H1 (cell line): ENCODE data around the gene QRICH1. TPM values are rescaled to one million over a fixed set of nuclear protein-coding genes. Genes with fewer than 3 reads are reported as not detected.

ENCODE experiments used
- CTCF ChIA-PET: fragments of 300-600 bp; sonication (Branson Sonifier 250); formaldehyde crosslinking; loops from one replicate; lab custom pipeline; 2021; ENCODE audit not compliant: partially characterized antibody; lab: Charles Lee
- POLR2A ChIA-PET: fragments of 300-600 bp; sonication (Branson Sonifier 250); formaldehyde crosslinking; loops from one replicate; lab custom pipeline; 2021; ENCODE audit warnings: inconsistent platforms; ENCODE audit not compliant: partially characterized antibody; lab: Charles Lee
- DNase-seq, 2 experiments: peaks; one replicate each; pipeline versions ENCODE4 v3.0.0 to v3.0.0-alpha.2; 2010 to 2022; ENCODE audit warnings: low spot score in 2 of 2, low read depth in 1 of 2, mixed read lengths in 1 of 2
- FAIRE-seq: peaks from 2 replicates; lab custom pipeline; 2011; peaks lifted over from hg19 to GRCh38; lab: Jason Lieb, UNC
- H2AFZ ChIP-seq: 2 replicates; pipeline ENCODE4 v1.8.1; 2012; ENCODE audit warnings: low read length, inconsistent platforms
- H2AK5ac ChIP-seq: 2 replicates; pipeline ENCODE4 v1.6.1; 2013; ENCODE audit warnings: low read depth, low read length
- H2BK120ac ChIP-seq: replicated peaks from 2 replicates; pipeline ENCODE3; 2013; ENCODE audit warnings: low read depth, low read length, inconsistent platforms
- H2BK12ac ChIP-seq: 2 replicates; pipeline ENCODE4 v1.6.1; 2013; ENCODE audit warnings: low read depth, low read length
- H2BK15ac ChIP-seq: 2 replicates; pipeline ENCODE4 v1.6.1; 2013; ENCODE audit warnings: low read length
- H2BK20ac ChIP-seq: 2 replicates; pipeline ENCODE4 v1.6.1; 2013; ENCODE audit warnings: low read length
- H2BK5ac ChIP-seq: 2 replicates; pipeline ENCODE4 v1.6.1; 2013; ENCODE audit warnings: low read depth, low read length
- H3K14ac ChIP-seq: 2 replicates; pipeline ENCODE4 v1.6.1; 2013; ENCODE audit warnings: inconsistent platforms; ENCODE audit not compliant: insufficient read length
- H3K18ac ChIP-seq: 2 replicates; pipeline ENCODE4 v1.6.1; 2013; ENCODE audit warnings: low read length; ENCODE audit errors: extremely low read depth
- H3K23ac ChIP-seq: 2 replicates; pipeline ENCODE4 v1.6.1; 2013; ENCODE audit warnings: inconsistent platforms; ENCODE audit not compliant: insufficient read length
- H3K23me2 ChIP-seq: 2 replicates; pipeline ENCODE4 v1.6.1; 2013; ENCODE audit warnings: low read depth, low read length
- H3K27ac ChIP-seq: 2 replicates; pipeline ENCODE4 v1.6.1; 2011; ENCODE audit warnings: low read depth, low read length, inconsistent platforms
- H3K27me3 ChIP-seq, 4 experiments: replicated peaks in 1 of 4; 1 replicate in 1 of 4; 2 replicates in 3 of 4; pipeline versions ENCODE4 v1.6.1 to v1.8.1; 2011 to 2013; ENCODE audit warnings: low read length in 3 of 4, mild to moderate bottlenecking in 3 of 4, inconsistent platforms in 2 of 4, mixed read lengths in 2 of 4, moderate library complexity in 1 of 4; ENCODE audit not compliant: control insufficient read depth in 3 of 4, insufficient read depth in 3 of 4; ENCODE audit errors: extremely low read depth in 1 of 4
- H3K36me3 ChIP-seq, 4 experiments: 2 replicates each; pipeline versions ENCODE4 v1.6.1 to v1.8.1; 2011 to 2013; ENCODE audit warnings: mild to moderate bottlenecking in 4 of 4, low read length in 3 of 4, moderate library complexity in 2 of 4, control low read depth in 1 of 4, inconsistent platforms in 1 of 4; ENCODE audit not compliant: insufficient read depth in 4 of 4, control insufficient read depth in 2 of 4
- H3K4ac ChIP-seq: replicated peaks from 2 replicates; pipeline ENCODE3; 2013; ENCODE audit warnings: low read length, low read depth, mixed read lengths, inconsistent platforms; ENCODE audit not compliant: insufficient read length
- H3K4me1 ChIP-seq, 4 experiments: replicated peaks in 1 of 4; 1 replicate in 1 of 4; 2 replicates in 3 of 4; pipeline versions ENCODE4 v1.6.1 to v1.8.1; 2011 to 2013; ENCODE audit warnings: low read length in 3 of 4, inconsistent platforms in 2 of 4, mixed read lengths in 1 of 4; ENCODE audit not compliant: insufficient read depth in 4 of 4, control insufficient read depth in 3 of 4
- H3K4me2 ChIP-seq, 2 experiments: 2 replicates each; pipeline versions ENCODE4 v1.6.1 to v1.8.1; 2011 to 2013; ENCODE audit warnings: low read depth in 2 of 2, low read length in 2 of 2, control low read depth in 1 of 2, inconsistent platforms in 1 of 2, mild to moderate bottlenecking in 1 of 2; ENCODE audit not compliant: insufficient read depth in 1 of 2
- H3K4me3 ChIP-seq, 4 experiments: fragments of 200-600, 300-600 bp in 1 of 4; sonication (generic), shearing (Covaris generic), sonication (Bioruptor Twin) in 1 of 4; 2 replicates each; pipeline versions ENCODE4 v1.5.1 to v1.8.1; 2011 to 2016; ENCODE audit warnings: low read length in 4 of 4, low read depth in 3 of 4, control low read depth in 2 of 4, inconsistent platforms in 2 of 4, mild to moderate bottlenecking in 2 of 4, mixed read lengths in 1 of 4, moderate library complexity in 1 of 4; ENCODE audit not compliant: insufficient read depth in 2 of 4; ENCODE audit errors: extremely low read depth in 1 of 4
- H3K56ac ChIP-seq: replicated peaks from 2 replicates; pipeline ENCODE3; 2013; ENCODE audit warnings: low read depth, mild to moderate bottlenecking, mixed read lengths, low read length, inconsistent platforms; ENCODE audit not compliant: insufficient read length
- H3K79me1 ChIP-seq: 2 replicates; pipeline ENCODE4 v1.6.1; 2013; ENCODE audit warnings: low read depth, low read length, control low read depth
- H3K79me2 ChIP-seq, 2 experiments: 2 replicates each; pipeline versions ENCODE4 v1.6.1 to v1.8.1; 2012 to 2013; ENCODE audit warnings: low read length in 2 of 2, mild to moderate bottlenecking in 2 of 2, inconsistent platforms in 1 of 2; ENCODE audit not compliant: insufficient read depth in 2 of 2, control insufficient read depth in 1 of 2
- H3K9ac ChIP-seq, 4 experiments: replicated peaks in 1 of 4; 1 replicate in 1 of 4; 2 replicates in 3 of 4; pipeline versions ENCODE4 v1.6.1 to v1.8.1; 2011 to 2013; ENCODE audit warnings: low read depth in 3 of 4, low read length in 3 of 4, control low read depth in 2 of 4, mild to moderate bottlenecking in 2 of 4, moderate library complexity in 2 of 4, inconsistent platforms in 1 of 4; ENCODE audit errors: extremely low read depth in 1 of 4
- H3K9me3 ChIP-seq, 2 experiments: 2 replicates each; pipeline versions ENCODE4 v1.6.1 to v1.8.1; 2012 to 2013; ENCODE audit warnings: mild to moderate bottlenecking in 2 of 2, moderate library complexity in 2 of 2, control low read depth in 1 of 2, inconsistent platforms in 1 of 2, low read depth in 1 of 2, low read length in 1 of 2, mixed read lengths in 1 of 2; ENCODE audit not compliant: insufficient read depth in 2 of 2
- H4K20me1 ChIP-seq, 2 experiments: replicated peaks in 1 of 2; 2 replicates each; pipeline versions ENCODE3 to v1.8.1; 2011 to 2013; ENCODE audit warnings: inconsistent platforms in 2 of 2, low read length in 2 of 2, mild to moderate bottlenecking in 1 of 2; ENCODE audit not compliant: insufficient read depth in 2 of 2, control insufficient read depth in 1 of 2
- H4K5ac ChIP-seq: 2 replicates; pipeline ENCODE4 v1.6.1; 2013; ENCODE audit warnings: low read length, low read depth, mixed read lengths, inconsistent platforms; ENCODE audit not compliant: insufficient read length
- H4K8ac ChIP-seq: 2 replicates; pipeline ENCODE4 v1.8.0; 2013; ENCODE audit warnings: mild to moderate bottlenecking, moderate library complexity, low read length, inconsistent platforms; ENCODE audit not compliant: insufficient read depth; ENCODE audit errors: extremely low read depth
- H4K91ac ChIP-seq: replicated peaks from 2 replicates; pipeline ENCODE3; 2013; ENCODE audit warnings: low read length, mixed read lengths, inconsistent platforms; ENCODE audit not compliant: insufficient read length
- CBX5 ChIP-seq: fragments of 300-800, 300-1000 bp; sonication (generic); IDR thresholded peaks from 2 replicates; pipeline ENCODE4 v1.7.1; 2016; ENCODE audit warnings: antibody characterized with exemption, low read length, low read depth
- E2F6 ChIP-seq: IDR thresholded peaks from 2 replicates; pipeline ENCODE4 v1.6.1; 2012; ENCODE audit warnings: inconsistent platforms
- JUND ChIP-seq: IDR thresholded peaks from 2 replicates; pipeline ENCODE4 v1.6.1; 2011; ENCODE audit warnings: mild to moderate bottlenecking, improper control_type of control experiment, low read length
- NRF1 ChIP-seq: IDR thresholded peaks from 2 replicates; pipeline ENCODE4 v1.6.1; 2011; ENCODE audit warnings: mild to moderate bottlenecking, low read depth, low read length, improper control_type of control experiment
- PHF8 ChIP-seq: fragments of 200-600 bp; sonication (generic); conservative IDR thresholded peaks from 2 replicates; pipeline ENCODE4 v1.7.1; 2012; ENCODE audit warnings: low read depth, mild to moderate bottlenecking, inconsistent platforms, low read length, moderate library complexity
- POLR2AphosphoS5 ChIP-seq: IDR thresholded peaks from 2 replicates; pipeline ENCODE4 v1.6.1; 2011; ENCODE audit warnings: low read depth, low read length
- RNF2 ChIP-seq: fragments of 200-900, 300-1000 bp; sonication (generic); IDR thresholded peaks from 2 replicates; pipeline ENCODE4 v1.7.1; 2016; ENCODE audit warnings: borderline replicate concordance, low read depth, mild to moderate bottlenecking, antibody characterized with exemption, low read length; ENCODE audit not compliant: poor library complexity, severe bottlenecking; ENCODE audit errors: missing control alignments
- SIX5 ChIP-seq: IDR thresholded peaks from 2 replicates; pipeline ENCODE4 v1.6.1; 2011; ENCODE audit warnings: mild to moderate bottlenecking, low read depth, low read length
- TBP ChIP-seq: IDR thresholded peaks from 2 replicates; pipeline ENCODE4 v1.6.1; 2011; ENCODE audit warnings: low read depth, low read length, improper control_type of control experiment
- WGBS, 2 experiments: shearing (Covaris generic) in 1 of 2; methylation state at CpG; one replicate each; pipeline versions ENCODE4 v1.1.6 to v1.1.7; 2013 to 2015; ENCODE audit warnings: low lambda C conversion rate in 2 of 2, mixed read lengths in 2 of 2, inconsistent platforms in 1 of 2, low coverage in 1 of 2, missing lambda C conversion rate in 1 of 2; ENCODE audit not compliant: insufficient replicate concordance in 2 of 2, insufficient coverage in 1 of 2, insufficient read length in 1 of 2; ENCODE audit errors: extremely low coverage in 1 of 2, missing lambda C conversion rate in 1 of 2; 5-methylcytosine and 5-hydroxymethylcytosine counted together
- polyA plus RNA-seq, 7 experiments: library from polyadenylated mRNA; depleted of rRNA in 3 of 7; stranded (reverse) in 5 of 7; unstranded in 2 of 7; fragments of >200 nt in 5 of 7; fragments of 200-250 nt in 2 of 7; gene quantifications; 1 replicate in 5 of 7; 2 replicates in 1 of 7; 4 replicates in 1 of 7; pipeline versions ENCODE4 v1.2.1 to v1.2.3, GENCODE V29; 2011 to 2013; ENCODE audit warnings: missing spikeins in 2 of 7, mixed read lengths in 2 of 7
- total RNA-seq: library from RNA; stranded (reverse); fragmentation: NEBNext Ultra II Directional; extraction: Animal tissue kit (Norgen Biotek cat#: 25700); gene quantifications from 2 replicates; pipeline ENCODE4 v1.2.1, GENCODE V29; 2021

The QRICH1 gene
- total and polyA plus RNA-seq, 2 of the 8 experiments (the other 6 are each of a cell fraction or from before 2014, with no cell fraction given) = 128 to 142 TPM

GRCh38 chr3:48990636-48991469 lies 103.0 kb downstream of the QRICH1 start:
- Histone ChIP-seq H2BK120ac (peak overlapping the region; percentile 62), H3K79me1 (no peaks in the 10 kb centered on the region; the same call in 1 of the 2 replicates), H3K9me3 (no peaks in the 10 kb centered on the region), H3K4ac (peak overlapping the region; percentile 94), H3K4me3 (peak overlapping the region; percentile 66 to 83 (median 76)), H3K79me2 (peaks cover 0 to 21% of the 10 kb centered on the region in 2 experiments; a peak in 2 of 4 replicates), H3K36me3 (peaks cover 0 to 3% (median under 1%) of the 10 kb centered on the region in 4 experiments; a peak in 2 of 8 replicates), H3K14ac (no peak overlapping the region), H3K9ac (peak overlapping the region; percentile 52 to 89 (median 84)), H3K4me2 (peak overlapping the region; percentile 84 to 94), H3K4me1 (peaks cover 7 to 17% (median 10%) of the 10 kb centered on the region in 4 experiments; a peak in 5 of 7 replicates), H4K8ac (peak overlapping the region; percentile 85), H4K5ac (peak overlapping the region; percentile 97), H4K20me1 (peaks cover 3% of the 10 kb centered on the region in 2 experiments), H3K23ac (no peak overlapping the region), H3K27me3 (no peaks in the 10 kb centered on the region), H3K56ac (peak overlapping the region; percentile 77), H2AFZ (peak overlapping the region; percentile 36; the same call in 1 of the 2 replicates), H3K23me2 (peaks cover 20% of the 10 kb centered on the region), H2BK12ac (peak overlapping the region; percentile 46; the same call in 1 of the 2 replicates), H2AK5ac (no peak overlapping the region; the same call in 1 of the 2 replicates), H3K18ac (peak overlapping the region; percentile 93), H4K91ac (peak overlapping the region; percentile 92), H2BK5ac (peak overlapping the region; percentile 87; the same call in 1 of the 2 replicates), H3K27ac (peak overlapping the region; percentile 87), H2BK20ac (no peak overlapping the region), H2BK15ac (no peak overlapping the region)
- peak in 1 of 2 experiments; percentile 72 for DNase-seq
- 11% methylated on average over 31 of the region's 40 CpGs; no CpG with 5 or more reads in 1 of the 2 experiments for WGBS, 2 experiments
- FAIRE-seq = no peak
- ChIA-PET CTCF (interaction anchor here (0.8 to 19.9 kb wide), 5 partner anchors 10 to 591 kb away, joined by 3 to 467 read pairs (median 4); partner anchors contain the start of genes DALRD3, NDUFAF3 and WDR6), POLR2A (interaction anchor here (0.6 to 38.8 kb wide), 9 partner anchors 8 to 329 kb away, joined by 3 to 1518 read pairs (median 4); partner anchors contain the start of genes CELSR3, DALRD3, IMPDH2 and NDUFAF3)
- no peak for TF ChIP-seq JUND
- TF ChIP-seq TBP = 0 out of 2 replicates have a peak, but pooled peaks have one; percentile 18
- peak; percentile 29 for TF ChIP-seq E2F6
- peak; percentile 35; the same call in 1 of the 2 replicates for TF ChIP-seq POLR2AphosphoS5
- no peak for TF ChIP-seq NRF1
- TF ChIP-seq CBX5 = no peak
- 0 out of 2 replicates have a peak, but pooled peaks have one; percentile 14 for TF ChIP-seq PHF8
- no peak for TF ChIP-seq SIX5
- no peak for TF ChIP-seq RNF2
